GM12874 (cell line): ENCODE data around the gene TRIM17.

Source experiments
- TF ChIP-seq, protein P1 (sequence below): IDR thresholded peaks from 2 replicates; pipeline ENCODE4 v1.5.1; 2011; ENCODE audit warnings: low read depth, mild to moderate bottlenecking, control low read depth, low read length, moderate library complexity; ENCODE audit not compliant: insufficient read depth

The TRIM17 gene

DNA sequence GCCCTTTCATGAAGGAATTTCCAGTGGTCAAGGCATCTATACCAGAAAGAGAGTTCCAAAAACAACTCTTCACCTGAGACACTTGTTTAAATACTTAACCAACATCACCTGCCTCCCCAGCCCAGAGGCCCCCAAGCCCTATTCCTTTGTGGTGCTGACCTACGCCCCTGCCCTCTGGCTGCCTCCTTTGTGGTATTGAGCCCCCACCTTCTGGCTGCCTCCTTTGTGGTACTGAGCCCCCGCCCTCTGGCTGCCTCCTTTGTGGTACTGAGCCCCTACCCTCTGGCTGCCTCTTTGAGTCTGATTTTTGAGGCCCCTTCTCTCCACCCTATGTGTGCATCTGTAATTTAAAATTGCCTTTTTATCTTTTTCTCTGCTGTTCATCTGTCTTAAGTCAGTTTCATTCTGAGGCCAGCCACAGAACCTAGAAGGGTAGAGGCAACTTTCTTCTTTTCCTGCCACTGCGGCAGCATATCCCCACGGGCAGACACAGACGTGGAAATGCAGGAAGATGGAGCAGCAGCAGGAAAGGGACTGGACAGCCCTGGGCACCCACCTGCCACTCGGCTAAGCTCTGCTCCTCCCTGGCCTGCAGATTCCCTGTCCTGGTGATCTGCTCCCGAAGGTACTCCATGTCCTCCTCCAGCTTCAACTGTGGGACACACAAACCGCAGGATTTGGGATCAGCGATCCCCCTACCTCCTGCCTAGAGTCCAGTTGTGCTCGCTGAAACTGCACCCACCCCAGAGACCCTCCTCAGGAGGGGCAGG is 3.2 kb downstream of the TRIM17 start:
- TF ChIP-seq, protein P1, sequence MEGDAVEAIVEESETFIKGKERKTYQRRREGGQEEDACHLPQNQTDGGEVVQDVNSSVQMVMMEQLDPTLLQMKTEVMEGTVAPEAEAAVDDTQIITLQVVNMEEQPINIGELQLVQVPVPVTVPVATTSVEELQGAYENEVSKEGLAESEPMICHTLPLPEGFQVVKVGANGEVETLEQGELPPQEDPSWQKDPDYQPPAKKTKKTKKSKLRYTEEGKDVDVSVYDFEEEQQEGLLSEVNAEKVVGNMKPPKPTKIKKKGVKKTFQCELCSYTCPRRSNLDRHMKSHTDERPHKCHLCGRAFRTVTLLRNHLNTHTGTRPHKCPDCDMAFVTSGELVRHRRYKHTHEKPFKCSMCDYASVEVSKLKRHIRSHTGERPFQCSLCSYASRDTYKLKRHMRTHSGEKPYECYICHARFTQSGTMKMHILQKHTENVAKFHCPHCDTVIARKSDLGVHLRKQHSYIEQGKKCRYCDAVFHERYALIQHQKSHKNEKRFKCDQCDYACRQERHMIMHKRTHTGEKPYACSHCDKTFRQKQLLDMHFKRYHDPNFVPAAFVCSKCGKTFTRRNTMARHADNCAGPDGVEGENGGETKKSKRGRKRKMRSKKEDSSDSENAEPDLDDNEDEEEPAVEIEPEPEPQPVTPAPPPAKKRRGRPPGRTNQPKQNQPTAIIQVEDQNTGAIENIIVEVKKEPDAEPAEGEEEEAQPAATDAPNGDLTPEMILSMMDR = no peak

GRCh38 chr1:228411548-228412430 is 4.9 kb downstream of the TRIM17 start:
- TF ChIP-seq, protein P1 = no peak

GRCh38 chr1:228411121-228411520 is 5.5 kb downstream of the TRIM17 start:
- TF ChIP-seq, protein P1 = no peak

GRCh38 chr1:228410671-228411070 is 6.0 kb downstream of the TRIM17 start:
- TF ChIP-seq, protein P1 = no peak

DNA sequence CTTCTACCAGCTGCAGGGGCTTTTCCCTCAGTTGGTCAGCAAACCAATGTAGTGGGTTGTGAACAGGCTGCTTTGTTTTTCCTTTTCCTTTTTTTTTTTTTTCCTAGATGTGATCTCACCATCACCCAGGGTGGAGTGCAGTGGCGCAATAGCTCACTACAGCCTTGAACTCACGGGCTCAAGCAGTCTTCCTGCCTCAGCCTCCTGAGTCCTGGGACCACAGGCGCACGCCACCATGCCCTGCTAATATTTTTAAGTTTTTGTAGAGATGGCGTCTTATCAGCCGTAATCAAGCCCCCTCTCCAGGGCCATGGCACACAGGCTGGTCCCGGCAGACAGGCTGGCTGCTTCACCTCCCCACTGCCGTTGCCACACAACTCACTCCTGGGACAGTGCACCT is 6.6 kb downstream of the TRIM17 start:
- TF ChIP-seq, protein P1 = no peak

DNA sequence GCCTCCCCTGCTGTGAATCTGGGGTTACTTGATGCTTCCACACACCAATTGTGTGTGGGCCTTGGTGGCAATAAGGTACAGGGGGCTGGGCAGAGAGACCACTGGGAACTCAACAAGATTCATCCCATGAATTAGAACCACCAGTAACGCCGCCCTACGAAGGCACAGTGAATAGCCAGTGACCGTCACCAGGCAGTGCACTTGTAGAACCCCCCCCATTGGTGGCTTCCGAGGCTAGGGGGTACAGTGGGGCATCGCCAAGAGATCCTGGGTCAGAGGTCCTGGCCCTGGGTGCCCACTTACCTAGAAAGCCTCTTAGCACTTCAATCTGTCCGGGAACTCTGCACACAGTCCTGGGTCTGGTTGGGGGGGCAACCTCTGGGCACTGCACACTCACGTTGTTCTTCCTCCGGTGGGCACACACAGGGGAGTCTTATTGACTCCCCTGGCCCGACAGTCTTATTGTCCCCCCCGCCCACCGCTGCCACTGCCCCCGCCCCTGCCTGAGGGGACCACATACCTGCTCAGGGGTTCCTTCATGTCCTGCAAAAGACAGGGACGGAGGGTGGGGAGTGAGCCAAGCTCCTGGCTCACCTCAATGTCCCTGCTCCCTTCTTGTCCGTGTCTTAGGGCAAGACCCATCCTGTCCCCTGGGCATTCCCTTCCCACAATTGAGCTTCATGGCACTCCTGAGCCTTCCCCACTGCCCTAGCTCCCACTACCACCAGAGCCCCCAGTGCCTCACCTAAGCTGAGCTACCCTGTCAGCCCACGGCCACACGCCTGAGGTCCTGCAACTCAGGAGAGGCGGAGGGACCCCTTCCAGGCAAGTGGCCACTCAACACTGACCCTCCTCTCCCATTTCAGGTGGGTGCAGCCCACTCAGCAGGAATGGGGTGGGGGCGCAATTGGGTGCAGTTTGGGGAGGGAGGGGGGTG is 7.5 kb downstream of the TRIM17 start:
- TF ChIP-seq, protein P1 = no peak
